Measurements from ENCODE around the gene DEPDC1B.
"Not testable (repeated sequence)": the region's sequence is repeated elsewhere in the genome, so short reads cannot be mapped to it uniquely, and the experiment has no call there.

Gene DEPDC1B

DNA sequence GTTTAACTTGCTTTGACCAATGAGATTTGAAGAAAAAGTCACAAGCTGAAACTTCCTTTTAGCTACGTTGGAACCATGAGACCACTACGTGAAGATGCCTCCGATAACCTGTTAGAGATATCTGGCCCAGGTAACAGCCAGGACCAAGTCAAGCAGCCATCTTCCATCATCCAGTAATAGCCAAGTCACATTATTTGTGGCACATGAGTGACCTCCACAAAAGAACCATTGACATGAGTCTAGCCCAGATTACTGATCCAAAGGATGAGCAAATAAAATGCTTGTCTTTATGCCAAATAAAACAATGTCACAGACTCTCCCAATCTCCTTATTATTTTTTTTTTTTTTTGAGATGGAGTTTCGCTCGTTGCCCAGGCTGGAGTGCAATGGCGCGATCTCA is 1.6 kb downstream of the DEPDC1B start:
- DNase-seq: no peak

DNA sequence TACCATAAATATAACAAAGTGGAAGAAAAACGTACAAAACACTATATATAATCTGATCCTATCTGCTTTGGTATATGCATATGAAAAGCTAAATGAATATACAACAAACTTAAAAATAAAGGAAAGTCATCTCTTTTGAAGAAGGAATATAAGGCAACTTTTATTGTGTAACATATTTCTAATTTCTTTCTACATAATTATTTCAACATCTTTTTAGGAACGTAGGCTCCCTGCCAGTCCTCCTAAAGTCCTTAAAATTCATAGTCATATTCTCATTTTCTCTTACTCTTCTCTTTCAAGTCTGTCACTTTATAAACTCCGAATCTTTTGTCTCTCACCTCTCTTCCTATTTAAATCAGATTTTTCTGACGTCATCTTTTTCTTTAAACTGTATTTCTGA is 9.6 kb downstream of the DEPDC1B start:
- DNase-seq: no peak

DNA sequence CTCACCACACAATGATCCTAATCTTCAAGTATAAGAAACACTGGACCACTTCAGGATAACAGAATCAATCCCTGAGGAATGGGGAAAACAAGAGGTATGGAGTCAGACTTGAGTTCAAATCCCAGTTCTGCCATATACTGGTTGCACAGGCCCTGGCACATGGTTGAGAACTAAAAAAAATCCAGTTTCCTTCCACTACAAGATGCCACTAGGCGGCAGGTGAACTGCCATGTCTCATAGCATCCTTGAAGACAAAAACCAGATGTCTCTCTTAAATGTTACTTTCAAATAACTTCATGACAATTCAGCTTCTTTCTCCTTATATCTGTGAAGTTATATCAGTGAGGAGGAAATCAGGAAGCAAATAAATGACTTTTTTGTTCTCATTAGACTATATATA is 11.0 kb downstream of the DEPDC1B start:
- DNase-seq: no peak

DNA sequence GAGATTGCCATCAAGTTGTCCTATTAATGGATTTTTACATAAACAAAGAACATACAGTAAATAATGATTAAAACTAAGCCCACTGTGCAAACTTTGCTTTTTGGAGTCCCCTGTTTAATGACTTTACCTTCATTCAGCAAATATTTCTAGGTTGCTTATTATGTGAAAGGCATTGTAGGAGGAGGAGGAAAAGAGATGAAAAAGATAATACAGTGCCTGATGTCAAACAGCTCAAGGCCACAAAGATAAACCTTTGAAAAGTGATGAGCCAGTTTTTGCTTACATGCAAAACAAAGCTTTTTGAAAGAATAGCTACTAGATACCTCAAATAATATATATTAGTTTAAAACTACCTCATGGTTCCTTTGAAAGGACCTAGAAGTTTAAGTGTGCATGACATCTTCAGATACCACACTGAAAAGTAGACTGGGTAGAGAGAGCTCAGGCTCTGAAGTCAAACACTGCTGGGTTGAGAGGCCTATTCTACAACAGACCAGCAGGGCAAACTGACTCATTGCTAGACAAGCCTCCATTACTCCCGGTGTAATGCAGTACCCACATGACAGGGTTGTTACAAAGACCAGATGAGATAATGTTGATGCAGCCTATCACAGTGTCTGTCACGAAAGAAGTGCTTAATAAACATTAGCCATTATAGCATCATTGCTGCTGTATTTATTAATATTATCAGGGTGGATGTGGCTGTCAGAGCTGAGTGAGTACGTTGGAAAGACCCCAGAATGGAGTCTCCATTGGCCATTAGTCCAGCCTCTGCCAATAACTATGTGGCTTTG is 11.8 kb downstream of the DEPDC1B start:
- no peak for DNase-seq

DNA sequence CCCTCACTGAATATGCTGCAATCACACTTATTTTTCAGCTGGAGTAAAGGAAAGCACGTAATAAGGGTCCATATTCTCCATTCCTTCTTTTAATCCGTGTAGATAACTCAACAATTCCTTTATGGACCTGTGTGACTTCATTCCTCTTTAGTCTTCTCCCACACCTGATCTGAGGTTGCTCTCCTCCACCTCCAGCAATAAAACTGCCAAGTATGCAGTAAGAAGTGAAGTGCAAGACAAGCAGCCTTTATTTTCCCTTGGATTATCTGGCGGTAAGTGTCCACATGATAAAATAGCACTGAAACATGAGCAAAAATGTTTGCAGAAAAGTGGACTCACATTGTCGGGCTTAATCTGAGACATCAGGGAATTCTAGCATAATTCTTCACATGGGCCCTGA is 13.8 kb downstream of the DEPDC1B start:
- DNase-seq: no peak

DNA sequence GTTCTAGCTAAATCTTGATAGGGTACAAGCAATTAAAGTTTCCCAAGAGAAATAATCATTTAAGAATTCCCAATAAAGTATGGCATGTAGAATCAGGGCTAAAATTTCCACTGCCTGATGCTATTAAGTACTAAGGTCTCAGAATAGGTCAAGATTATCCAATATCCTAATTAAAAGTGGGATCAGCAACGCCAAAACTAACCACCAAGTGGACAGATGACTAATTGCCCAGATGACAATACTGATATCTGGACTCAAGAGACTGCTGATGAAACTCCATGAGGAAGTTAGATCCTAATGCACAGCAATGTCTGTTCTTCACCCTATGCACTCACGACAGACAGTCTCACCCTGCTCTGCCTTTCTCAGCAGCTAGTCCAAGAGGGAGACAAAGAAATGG is 14.3 kb downstream of the DEPDC1B start:
- no peak for DNase-seq

DNA sequence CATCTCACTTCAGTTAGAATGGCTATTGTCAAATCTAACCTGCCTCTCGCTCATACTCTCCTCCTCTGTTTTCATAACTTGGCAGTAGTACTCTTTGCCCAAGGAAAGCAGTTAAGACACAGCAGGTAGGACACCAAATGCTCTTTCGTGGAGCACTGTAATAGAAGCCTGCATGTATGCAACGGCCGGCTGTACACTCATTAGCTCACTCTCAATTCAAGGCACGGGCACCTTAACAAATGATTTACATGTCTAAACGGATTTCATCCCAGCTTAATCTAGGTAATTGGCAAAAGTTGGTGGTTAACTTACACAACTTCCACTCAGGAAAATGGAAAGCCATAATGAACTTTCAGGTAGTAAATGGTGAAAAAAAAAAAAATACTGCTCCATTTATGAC is 14.9 kb downstream of the DEPDC1B start:
- DNase-seq: no peak

DNA sequence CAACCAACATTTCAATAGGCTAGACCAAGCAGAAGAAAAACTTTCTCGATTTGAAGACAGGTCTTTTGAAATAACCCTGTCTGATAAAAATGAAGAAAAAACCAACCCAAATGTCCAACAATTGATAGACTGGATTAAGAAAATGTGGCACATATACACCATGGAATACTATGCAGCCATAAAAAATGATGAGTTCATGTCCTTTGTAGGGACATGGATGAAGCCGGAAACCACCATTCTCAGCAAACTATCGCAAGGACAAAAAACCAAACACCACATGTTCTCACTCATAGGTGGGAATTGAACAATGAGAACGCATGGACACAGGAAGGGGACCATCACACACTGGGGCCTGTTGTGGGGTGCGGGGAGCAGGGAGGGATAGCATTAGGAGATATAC is 18.0 kb downstream of the DEPDC1B start:
- not testable (repeated sequence) for DNase-seq

DNA sequence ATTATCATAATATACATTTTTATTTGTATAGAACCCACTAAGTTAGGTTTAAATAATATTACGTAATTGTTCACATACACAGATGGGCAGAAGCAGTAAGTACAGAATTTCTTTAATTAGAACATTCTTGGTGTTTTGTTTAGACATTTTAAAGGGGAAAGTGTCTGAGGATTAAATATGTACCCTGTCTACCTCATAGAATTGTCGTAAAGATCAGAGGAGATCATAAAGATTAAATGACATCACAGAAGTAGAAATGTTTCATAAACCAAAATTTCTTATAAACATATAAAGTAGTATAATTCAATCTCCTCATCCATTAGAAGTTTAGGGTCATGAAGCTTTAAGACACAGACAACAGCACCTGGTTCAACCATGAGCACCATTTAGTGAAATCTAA is 20.1 kb downstream of the DEPDC1B start:
- DNase-seq: no peak

DNA sequence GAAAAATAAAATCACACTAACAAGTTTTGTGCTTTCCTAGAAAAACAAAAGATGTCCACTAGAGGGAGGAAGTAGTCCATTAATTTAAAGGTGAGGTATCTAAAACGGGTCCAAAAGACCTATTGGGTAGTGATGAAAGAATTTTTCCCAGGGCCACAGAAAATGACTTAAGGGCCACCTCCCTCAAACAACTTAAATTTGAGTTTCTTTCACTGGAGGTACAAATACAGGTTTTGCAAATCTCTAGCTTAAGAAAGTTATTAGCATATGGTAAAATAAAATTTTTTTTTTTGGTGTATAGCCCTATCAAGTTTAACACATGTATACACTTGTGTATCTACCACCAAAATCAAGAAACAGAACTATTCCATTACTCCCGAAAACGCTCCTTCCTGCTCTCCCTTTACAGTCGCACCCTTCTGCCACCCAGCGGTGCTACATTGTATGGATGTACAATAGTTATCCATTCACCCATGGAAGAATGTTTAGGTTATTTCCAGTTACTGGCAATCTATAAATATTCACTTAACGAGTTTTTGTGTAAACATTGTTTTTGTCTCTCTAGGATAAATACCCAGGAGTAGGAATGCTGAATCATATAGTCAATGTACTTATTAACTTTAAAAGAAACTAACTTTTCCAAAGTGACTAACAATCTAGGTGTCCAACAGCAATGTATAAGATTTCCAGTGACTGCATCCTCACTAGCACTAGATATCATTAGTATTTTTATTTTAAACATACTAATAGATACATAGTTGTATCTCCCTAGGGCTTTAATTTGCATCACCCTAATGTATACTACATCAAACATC is 21.9 kb downstream of the DEPDC1B start:
- DNase-seq: no peak

DNA sequence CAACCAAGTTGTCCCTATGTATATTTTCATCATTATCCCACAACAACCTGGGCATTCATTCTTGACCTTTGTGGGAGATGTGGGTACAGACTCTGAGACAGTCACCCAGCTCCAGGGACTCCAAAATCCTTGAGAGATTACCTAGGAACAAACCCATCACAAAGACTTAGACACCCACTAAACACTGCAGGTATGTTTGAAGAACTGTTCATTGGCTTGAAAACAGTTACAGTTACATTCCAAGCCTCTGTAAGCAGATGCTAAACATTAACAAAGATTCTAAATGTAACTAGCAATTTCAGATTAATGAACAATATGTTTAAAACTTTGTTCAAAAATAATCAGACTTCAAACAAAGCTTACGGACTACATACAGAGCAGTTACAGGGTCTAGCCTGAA is 24.7 kb downstream of the DEPDC1B start:
- no peak for DNase-seq

DNA sequence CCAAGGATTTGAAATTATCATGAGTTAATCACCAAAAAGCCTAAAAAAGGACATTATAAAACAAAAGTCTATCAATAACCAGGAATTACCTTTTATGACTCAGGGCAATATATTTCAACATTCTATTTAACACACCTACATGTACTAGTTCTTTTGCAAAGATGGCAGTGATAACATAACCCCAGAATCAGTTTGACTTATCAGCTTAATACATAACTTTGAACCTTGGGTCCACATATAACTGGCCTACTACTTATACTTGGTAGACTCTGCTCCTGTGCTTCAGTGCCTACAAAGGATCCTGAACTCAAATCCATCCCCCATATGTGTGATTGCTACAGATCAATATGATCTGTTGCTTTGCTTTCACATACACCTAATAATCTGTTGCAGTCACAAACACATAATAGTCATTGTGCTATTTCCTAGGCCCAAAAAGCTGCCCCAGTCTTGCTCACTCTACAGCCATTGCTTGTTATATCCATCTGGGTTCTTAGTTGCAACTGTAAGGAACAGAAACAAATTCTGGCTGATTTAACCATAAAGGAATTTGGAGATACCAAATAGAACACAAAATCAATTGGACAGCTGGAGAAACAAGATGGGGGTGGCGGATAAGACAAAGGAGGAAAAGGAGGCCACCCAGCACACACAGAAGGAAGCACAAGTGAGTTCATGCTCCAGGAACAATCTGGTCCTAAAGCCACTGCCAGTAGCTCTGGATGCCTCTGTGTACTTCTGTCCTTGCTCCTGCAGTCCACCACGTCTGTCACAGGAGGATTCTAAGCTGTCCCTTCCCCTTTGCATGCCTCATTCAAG is 25.5 kb downstream of the DEPDC1B start:
- DNase-seq: no peak

DNA sequence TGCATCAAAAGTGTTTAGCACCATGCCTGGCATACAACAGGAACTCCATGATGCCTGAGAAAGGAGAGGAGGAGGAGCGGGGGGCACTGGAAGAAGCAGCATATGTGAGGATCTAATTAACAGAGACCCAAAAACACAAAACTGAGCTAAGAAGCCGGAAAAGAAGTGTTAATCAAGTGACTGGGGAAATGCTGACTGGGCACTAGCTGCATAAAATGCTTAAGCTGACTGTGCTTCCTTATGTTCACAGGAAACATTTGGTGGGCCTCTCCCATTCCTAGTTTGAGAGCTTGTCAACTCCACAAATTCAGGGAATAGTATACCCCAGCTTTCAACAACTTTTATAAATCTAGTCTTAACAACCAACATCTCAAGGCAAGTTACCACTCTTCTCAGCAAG is 26.6 kb downstream of the DEPDC1B start:
- no peak for DNase-seq

DNA sequence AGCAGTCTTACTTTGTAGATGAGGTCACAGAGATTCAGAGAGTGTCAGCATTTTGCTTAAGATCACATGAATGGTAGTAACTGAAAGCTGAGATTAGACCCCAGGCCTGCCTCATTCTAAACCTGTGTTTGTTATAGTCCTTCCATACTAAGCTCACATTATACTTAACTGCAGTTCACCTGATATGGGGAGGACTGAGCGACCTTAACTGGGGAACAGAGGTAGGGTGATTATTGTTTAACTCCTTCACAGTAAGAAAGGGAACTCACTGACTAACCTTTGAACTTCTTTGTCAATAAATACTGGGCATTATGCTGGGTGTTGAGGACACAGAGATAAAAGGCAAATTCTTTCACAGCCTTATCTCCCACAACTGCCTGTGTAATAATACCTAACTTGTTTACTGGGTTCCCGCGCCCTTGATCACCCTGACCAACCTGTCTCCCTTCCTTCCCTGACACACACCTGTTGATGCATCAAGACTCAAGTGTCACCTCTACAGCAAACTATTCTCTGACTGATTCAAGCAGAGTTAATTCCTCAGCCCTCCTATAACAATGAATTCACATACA is 27.2 kb downstream of the DEPDC1B start:
- no peak for DNase-seq

DNA sequence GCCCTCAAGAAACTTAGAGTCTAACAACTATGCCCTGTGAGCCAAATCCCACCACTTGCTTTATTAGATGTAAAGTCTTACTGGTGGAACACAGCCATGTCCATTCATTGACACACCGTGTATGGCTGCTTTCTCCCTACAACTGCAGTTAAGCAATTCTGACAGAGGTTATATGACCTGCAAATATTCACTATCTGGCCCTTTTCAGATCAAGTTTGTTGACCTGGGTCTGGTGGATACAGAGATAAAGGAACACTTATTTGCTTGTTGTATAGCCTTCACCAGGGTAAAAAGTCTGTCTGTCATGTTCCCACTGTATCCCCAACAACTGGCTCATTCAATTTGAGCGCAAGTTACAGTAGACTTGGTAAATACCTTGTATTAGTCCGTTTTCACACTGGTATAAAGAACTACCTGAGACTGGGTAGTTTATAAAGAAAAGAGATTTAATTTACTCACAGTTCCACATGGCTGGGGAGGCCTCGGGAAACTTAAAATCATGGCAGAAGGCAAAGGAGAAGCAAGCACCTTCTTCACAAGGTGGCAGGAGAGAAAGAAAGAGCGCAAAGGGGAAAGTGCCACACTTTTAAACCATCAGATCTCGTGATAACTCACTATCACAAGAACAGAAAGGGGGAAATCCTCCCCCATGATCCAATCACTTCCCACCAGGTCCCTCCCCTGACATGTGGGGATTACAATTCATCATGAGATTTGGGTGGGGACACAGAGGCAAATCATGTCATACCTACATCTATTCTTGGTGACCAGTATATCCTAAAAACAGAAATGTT is 27.9 kb downstream of the DEPDC1B start:
- DNase-seq: no peak

DNA sequence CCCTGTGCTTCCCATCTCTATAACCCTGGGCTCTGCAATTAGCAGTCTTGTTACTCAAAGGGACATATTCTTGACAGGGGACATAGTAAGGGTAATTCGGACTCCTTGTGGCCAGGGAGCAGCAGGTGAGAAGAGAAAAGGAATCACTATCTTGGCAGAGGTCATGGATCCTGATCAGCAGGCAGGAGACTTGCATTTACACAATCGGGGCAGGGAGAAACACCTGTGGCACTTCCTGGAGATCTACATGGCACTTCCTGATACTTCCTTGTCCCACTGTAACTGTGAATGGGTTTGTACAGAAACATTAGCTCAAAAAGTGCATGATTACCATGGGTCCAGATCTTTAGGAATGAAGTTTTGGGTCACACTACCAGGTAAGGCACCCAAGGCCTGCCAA is 29.2 kb downstream of the DEPDC1B start:
- DNase-seq: no peak

DNA sequence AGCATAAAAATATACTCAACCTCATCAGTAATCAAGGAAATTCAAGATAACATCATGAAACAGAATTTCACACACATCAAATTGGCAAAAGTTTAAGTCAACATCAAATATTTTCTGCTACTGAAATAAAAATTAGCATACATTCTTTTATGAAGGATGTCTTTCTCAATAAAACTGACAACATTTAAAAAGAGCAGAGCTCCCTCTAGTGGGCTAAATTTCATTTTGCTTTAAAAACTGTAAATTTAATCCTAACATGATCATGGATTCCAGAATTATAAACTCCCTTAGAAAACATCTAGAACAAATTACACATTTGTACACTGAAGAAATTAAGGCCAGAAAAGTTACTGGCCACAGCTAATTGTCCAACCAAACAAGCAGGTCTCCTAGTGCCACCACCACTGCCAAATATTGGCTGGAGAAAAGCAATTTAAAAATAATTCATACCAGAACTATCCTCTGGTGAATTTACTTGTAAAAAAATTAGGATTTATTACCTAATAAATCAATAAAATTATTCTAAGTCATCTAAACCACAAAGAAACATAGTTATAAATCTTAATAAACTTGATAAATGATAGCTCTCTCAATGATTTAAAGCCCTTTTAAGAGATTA is 31.2 kb downstream of the DEPDC1B start:
- no peak for DNase-seq

DNA sequence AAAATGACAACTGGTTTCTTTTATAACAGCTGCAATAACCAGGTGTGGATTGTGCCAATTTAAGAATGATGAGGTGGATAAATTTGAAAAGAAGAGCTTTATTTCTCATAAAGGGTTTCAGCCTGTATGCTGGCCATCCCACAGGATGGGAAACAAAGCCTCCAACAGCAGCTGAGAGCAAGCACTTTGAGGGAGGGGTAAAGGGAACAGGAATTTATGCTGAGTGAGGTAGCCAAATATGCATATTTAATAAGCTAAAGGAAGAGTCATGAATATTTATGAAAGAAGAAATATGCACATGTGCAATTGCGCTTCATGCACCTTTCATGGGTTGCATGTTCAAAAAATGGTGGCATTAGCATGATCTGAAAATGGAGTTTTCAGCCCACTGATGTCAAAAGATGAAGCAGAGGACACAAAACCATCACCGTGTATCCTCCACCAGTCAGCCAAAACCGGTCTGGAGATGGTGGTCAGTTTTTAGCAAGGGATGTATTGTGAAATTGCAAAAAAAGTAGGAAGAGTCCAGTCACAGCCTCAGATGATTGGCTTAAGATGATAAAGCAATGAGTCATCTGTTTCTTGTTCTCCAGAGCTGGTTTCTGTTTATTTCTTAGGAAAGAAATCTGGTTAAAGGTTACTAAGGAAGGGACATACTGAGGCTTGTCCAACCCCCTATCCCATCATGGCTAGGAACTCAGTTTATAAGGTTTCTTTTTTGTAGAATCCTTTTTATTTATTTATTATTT is 47.9 kb downstream of the DEPDC1B start:
- no peak for DNase-seq

DNA sequence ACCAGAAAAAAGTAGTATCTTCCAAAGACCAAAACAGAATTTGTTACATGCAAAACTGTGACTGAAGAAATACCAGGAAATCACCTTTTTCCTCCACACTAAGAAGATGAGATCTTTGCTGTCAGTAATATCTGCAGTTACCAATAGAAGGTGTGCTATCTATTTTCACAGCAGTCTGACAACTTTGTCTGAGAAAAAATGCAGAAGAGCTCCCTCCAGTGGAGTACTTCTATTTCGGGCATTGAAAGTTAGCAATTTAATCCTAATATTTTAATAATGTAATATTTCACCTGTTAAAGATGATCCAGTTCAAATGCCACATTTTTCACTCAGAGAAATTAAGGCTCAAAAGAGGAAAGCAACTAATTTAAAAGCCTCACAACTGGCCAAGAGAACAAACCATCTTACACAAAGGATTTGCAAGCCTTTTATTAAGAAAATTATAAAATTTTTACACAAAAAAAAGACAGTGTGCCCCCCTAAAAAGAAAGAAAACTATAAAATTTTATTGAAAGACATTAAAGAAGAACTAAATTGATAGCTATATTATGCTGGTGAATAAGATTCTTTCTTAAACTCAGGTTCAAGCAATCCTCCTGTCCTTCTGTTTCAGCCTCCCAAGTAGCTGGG is 50.6 kb downstream of the DEPDC1B start:
- no peak for DNase-seq

DNA sequence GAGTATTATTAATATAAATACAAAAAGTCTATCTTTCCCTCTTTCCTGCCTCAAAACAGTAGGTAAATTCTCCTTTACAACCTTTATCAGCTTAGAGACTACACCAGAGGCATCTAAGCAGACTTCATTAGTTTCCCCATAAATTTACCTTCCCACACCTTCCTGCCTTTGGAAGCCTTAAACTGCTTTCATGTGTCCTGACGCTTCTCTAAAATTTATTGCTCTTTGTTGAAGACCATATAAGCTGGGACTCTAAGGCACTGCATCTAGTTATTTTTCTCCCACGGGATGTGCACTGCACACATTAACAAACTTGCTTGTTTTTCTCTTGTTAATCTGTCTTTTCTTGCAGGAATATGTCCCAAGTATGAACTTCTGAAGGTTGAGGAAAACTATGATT is 51.8 kb downstream of the DEPDC1B start:
- DNase-seq: no peak

DNA sequence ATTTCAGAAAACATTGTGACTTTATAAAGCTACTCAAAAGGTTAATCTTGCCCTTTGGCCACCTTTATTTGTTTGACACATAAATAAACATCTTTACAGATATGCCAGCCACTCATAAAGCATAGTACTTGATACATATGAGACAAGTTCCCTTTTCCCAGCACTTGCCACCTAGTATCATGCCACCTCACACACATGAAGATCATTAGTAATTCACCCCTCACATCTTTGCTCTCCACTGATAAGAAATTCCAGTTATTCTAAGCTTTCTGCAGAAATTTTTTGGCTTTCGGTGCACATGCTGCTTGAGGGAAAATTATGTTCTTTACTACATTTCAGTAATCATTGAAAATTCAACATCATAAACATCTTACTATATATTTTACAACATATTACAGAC is 59.1 kb downstream of the DEPDC1B start:
- DNase-seq: no peak

Measured in T1000 (cell line).